ENCODE results near the gene C1RL.

The C1RL gene

DNA sequence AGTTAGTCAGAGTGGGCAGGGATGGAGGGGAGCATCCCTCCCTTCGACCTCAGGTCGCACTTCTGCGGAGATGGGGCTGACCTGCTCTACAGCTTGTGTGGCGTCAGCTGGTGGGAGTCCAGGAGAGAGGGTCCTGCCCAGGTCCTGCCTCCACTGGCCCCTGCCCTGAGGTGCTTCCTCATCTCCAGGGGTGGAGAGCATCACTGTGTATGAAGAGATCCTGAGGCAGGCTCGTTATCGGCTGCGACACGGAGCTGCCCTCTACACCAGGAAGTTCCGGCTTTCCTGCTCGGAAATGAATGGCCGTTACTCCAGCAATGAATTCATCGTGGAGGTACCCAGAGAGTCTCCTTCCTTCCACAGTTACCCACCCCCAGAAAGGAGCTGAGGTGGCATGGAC lies 41.3 kb upstream of the C1RL start:
- Histone ChIP-seq H3K9me3 (ENCODE audit: control insufficient read depth, low read length) (no peaks in the 10 kb centered on the region), H3K36me3 (ENCODE audit: control insufficient read depth, insufficient read depth, low read length) (no peaks in the 10 kb centered on the region), H3K4me3 (ENCODE audit: insufficient read depth, low read depth, low read length) (no peak overlapping the region), H3K4me1 (ENCODE audit: control insufficient read depth, insufficient read depth, low read length) (no peaks in the 10 kb centered on the region), H3K27me3 (ENCODE audit: control insufficient read depth, insufficient read depth, low read length, poor library complexity, severe bottlenecking) (no peaks in the 10 kb centered on the region), H3K27ac (ENCODE audit: insufficient read depth, low read depth, low read length, poor library complexity, severe bottlenecking) (no peak overlapping the region)
- 96 to 97% methylated on average over 12 of the region's 12 CpGs for WGBS, 2 experiments

DNA sequence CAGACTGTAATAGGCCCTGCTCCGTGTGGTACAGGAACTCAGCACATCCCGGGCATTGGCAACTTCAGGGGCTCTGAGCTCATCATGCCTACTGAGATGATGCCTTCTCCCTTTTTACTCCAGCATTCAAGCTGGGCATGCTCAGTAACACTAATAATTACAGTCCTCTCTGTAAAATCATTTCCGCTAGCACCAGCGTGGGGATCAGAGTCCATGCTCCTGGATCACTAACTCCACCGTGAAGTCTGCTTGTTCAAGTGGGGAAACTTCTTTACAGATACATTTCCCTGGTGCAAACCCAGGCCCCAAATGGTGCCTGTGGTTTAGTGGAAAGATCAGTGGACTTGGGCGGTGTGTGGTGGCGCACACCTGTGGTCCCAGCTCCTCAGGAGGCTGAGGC lies 37.9 kb upstream of the C1RL start:
- Histone ChIP-seq H3K9me3 (ENCODE audit: control insufficient read depth, low read length) (no peaks in the 10 kb centered on the region), H3K4me1 (ENCODE audit: control insufficient read depth, insufficient read depth, low read length) (no peaks in the 10 kb centered on the region), H3K27ac (ENCODE audit: insufficient read depth, low read depth, low read length, poor library complexity, severe bottlenecking) (no peak overlapping the region), H3K27me3 (ENCODE audit: control insufficient read depth, insufficient read depth, low read length, poor library complexity, severe bottlenecking) (no peaks in the 10 kb centered on the region), H3K4me3 (ENCODE audit: insufficient read depth, low read depth, low read length) (no peak overlapping the region), H3K36me3 (ENCODE audit: control insufficient read depth, insufficient read depth, low read length) (no peaks in the 10 kb centered on the region)
- WGBS, 2 experiments: 94 to 96% methylated on average over 7 of the region's 7 CpGs

DNA sequence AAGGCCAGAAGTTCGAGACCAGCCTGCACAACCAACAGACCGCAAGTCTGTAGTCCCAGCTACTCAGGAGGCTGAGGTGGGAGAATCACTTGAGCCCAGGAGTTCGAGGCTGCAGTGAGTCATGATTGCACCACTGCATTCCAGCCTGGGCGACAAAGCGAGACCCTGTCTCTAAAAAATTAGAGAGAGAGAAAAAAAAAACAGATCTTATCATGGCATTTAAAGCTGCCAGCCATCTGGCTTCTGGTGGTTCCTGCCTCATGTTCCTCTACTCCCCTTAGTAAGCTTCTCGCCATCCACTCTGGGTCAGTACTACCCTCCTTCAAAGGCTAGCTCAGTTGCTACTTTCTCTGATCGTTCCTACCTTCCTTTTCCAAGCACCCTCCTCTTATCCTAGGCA lies 37.2 kb upstream of the C1RL start:
- Histone ChIP-seq H3K9me3 (ENCODE audit: control insufficient read depth, low read length) (no peaks in the 10 kb centered on the region), H3K27ac (ENCODE audit: insufficient read depth, low read depth, low read length, poor library complexity, severe bottlenecking) (no peak overlapping the region), H3K27me3 (ENCODE audit: control insufficient read depth, insufficient read depth, low read length, poor library complexity, severe bottlenecking) (no peaks in the 10 kb centered on the region), H3K36me3 (ENCODE audit: control insufficient read depth, insufficient read depth, low read length) (no peaks in the 10 kb centered on the region), H3K4me1 (ENCODE audit: control insufficient read depth, insufficient read depth, low read length) (no peaks in the 10 kb centered on the region), H3K4me3 (ENCODE audit: insufficient read depth, low read depth, low read length) (no peak overlapping the region)
- 90 to 94% methylated on average over 7 of the region's 7 CpGs for WGBS, 2 experiments

DNA sequence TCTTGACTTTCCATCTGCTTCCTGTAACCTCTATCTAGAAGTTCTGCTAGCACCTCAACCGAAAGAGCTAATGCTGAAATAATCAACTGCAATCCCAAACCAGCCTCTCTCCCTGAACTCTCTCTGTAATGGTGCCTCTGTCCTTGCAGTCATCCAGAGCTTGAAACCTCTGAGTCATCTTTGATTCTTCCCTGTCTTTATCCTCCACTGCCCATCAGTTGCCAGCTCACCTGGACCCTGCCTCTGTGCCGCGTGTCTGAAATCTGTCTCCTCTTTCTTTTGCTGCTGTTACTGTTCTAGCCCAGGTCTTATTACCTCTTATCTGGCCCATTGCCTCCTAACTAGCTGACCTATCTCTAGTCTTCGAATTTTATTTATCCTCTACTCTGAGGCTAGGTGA lies 36.7 kb upstream of the C1RL start:
- no peak overlapping the region for H3K27ac ChIP-seq (ENCODE audit: insufficient read depth, low read depth, low read length, poor library complexity, severe bottlenecking)
- H3K27me3 ChIP-seq (ENCODE audit: control insufficient read depth, insufficient read depth, low read length, poor library complexity, severe bottlenecking): no peaks in the 10 kb centered on the region
- H3K4me1 ChIP-seq (ENCODE audit: control insufficient read depth, insufficient read depth, low read length): no peaks in the 10 kb centered on the region
- H3K4me3 ChIP-seq (ENCODE audit: insufficient read depth, low read depth, low read length): no peak overlapping the region
- 80 to 81% methylated on average over 4 of the region's 4 CpGs for WGBS, 2 experiments
- no peaks in the 10 kb centered on the region for H3K36me3 ChIP-seq (ENCODE audit: control insufficient read depth, insufficient read depth, low read length)
- no peaks in the 10 kb centered on the region for H3K9me3 ChIP-seq (ENCODE audit: control insufficient read depth, low read length)

DNA sequence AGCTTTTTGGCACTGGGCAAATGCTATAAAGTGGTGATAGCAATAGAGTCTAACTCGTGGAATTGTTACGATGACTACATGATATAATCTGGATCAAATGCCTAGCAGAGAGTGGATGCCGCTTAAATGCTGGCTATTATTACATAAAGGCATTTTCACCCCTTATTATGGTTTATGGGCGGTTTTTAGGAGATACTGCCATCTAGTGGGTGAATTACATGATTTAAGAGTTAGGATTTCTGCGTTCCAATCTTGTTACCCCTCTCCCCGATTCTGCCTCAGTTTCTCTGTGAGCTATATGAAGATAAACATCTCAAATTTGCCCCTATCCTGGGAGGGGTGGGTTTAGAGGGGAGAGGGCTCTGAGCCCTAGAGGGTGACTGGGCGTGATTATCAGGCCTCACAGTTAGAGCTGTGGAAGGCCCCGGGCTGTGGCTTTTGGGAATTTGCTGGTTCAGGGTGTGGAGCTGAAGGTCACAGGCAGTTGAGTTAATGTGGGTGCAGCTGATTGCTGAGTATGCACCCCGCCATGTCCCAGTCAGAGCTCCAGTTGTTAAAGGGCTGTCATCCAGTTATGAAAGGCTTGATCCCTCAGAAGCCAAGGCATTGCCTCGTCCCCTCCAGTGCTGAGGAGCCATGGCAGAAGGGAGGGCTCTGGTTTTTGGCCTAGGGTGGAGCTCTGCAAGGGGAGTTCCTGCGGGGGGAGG lies 35.6 kb upstream of the C1RL start:
- Histone ChIP-seq H3K9me3 (ENCODE audit: control insufficient read depth, low read length) (no peaks in the 10 kb centered on the region), H3K4me1 (ENCODE audit: control insufficient read depth, insufficient read depth, low read length) (no peaks in the 10 kb centered on the region), H3K36me3 (ENCODE audit: control insufficient read depth, insufficient read depth, low read length) (no peaks in the 10 kb centered on the region), H3K27ac (ENCODE audit: insufficient read depth, low read depth, low read length, poor library complexity, severe bottlenecking) (no peak overlapping the region), H3K4me3 (ENCODE audit: insufficient read depth, low read depth, low read length) (no peak overlapping the region), H3K27me3 (ENCODE audit: control insufficient read depth, insufficient read depth, low read length, poor library complexity, severe bottlenecking) (no peaks in the 10 kb centered on the region)
- WGBS, 2 experiments: 73 to 78% methylated on average over 11 of the region's 11 CpGs

DNA sequence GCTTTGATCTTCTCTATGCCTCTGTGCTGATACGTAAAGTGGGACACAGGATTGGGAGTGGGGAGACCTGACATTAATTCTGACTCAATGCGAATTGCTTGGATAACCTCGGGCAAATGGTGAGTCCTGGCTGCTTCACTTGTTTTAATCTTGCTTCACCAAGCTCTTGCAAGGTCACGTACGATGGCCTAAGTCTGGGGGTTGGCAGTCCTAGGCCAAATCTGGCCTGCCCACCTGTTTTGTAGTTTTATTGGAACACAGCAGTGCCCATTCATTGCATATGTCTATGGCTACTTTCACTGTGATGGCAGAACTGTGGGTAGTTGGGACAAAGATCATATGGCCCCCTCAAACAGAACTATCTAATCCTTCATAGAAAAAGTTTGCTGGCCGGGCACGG lies 34.5 kb upstream of the C1RL start:
- Histone ChIP-seq H3K36me3 (ENCODE audit: control insufficient read depth, insufficient read depth, low read length) (no peaks in the 10 kb centered on the region), H3K27ac (ENCODE audit: insufficient read depth, low read depth, low read length, poor library complexity, severe bottlenecking) (no peak overlapping the region), H3K9me3 (ENCODE audit: control insufficient read depth, low read length) (no peaks in the 10 kb centered on the region), H3K27me3 (ENCODE audit: control insufficient read depth, insufficient read depth, low read length, poor library complexity, severe bottlenecking) (no peaks in the 10 kb centered on the region), H3K4me3 (ENCODE audit: insufficient read depth, low read depth, low read length) (no peak overlapping the region), H3K4me1 (ENCODE audit: control insufficient read depth, insufficient read depth, low read length) (no peaks in the 10 kb centered on the region)
- 93 to 97% methylated on average over 7 of the region's 7 CpGs for WGBS, 2 experiments

DNA sequence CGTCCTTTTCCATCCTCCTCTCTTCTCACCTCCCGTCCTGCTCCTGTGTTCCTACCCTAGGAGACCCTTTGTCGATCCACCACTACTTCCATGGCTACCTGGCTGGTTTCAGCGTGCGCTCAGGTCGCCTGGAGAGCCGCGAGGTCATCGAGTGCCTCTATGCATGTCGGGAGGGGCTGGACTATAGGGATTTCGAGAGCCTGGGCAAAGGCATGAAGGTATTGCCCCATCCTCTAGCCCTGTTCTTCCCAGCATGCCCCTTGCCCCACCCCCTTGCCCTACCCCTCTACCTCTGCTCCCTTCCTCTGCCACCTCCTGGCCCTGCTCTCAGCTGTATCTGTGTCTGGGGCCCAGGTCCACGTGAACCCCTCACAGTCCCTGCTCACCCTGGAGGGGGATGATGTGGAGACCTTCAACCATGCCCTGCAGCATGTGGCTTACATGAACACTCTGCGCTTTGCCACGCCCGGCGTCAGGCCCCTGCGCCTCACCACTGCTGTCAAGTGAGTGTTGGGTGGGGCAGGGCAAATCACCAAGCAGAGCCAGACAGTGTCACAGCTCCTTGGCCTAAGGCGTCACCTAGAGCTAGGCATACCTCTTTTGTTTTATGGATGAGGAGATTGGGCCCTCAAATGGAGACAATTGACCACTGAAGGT lies 33.9 kb upstream of the C1RL start:
- WGBS, 2 experiments: 93 to 94% methylated on average over 18 of the region's 18 CpGs
- Histone ChIP-seq H3K27me3 (ENCODE audit: control insufficient read depth, insufficient read depth, low read length, poor library complexity, severe bottlenecking) (no peaks in the 10 kb centered on the region), H3K9me3 (ENCODE audit: control insufficient read depth, low read length) (no peaks in the 10 kb centered on the region), H3K36me3 (ENCODE audit: control insufficient read depth, insufficient read depth, low read length) (no peaks in the 10 kb centered on the region), H3K4me1 (ENCODE audit: control insufficient read depth, insufficient read depth, low read length) (no peaks in the 10 kb centered on the region), H3K4me3 (ENCODE audit: insufficient read depth, low read depth, low read length) (no peak overlapping the region), H3K27ac (ENCODE audit: insufficient read depth, low read depth, low read length, poor library complexity, severe bottlenecking) (no peak overlapping the region)

DNA sequence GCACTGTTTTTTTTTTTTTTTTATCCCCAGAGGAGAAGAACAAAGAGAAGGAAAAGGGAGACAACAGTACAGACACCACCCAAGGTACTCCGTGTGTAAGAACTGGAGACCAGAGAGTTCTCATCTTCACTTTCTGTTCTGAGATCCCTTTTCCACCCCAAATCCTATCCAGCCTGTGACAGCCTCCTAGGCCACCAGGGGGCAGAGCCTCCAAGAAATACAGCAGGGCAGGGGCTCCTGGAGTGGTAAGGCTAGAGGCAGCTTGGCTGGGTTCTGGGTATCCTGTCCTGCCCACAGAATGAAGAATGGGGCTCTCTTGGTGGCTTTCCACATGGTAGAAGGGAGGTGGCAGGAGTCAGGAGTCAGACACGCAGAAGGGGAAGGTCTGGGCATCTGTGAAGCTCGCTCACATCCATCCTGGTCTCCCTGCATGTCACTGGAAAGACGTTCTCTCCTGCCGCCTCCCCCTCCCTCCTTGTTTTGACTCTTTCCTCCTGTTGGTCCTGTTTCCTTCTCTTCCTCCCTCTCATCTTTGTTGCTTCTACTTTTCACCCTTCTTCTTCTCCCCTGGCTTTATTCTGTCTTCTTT lies 33.1 kb upstream of the C1RL start:
- H3K27ac ChIP-seq (ENCODE audit: insufficient read depth, low read depth, low read length, poor library complexity, severe bottlenecking): no peak overlapping the region
- 56 to 71% methylated on average over 5 of the region's 5 CpGs for WGBS, 2 experiments
- no peaks in the 10 kb centered on the region for H3K27me3 ChIP-seq (ENCODE audit: control insufficient read depth, insufficient read depth, low read length, poor library complexity, severe bottlenecking)
- no peaks in the 10 kb centered on the region for H3K36me3 ChIP-seq (ENCODE audit: control insufficient read depth, insufficient read depth, low read length)
- no peaks in the 10 kb centered on the region for H3K9me3 ChIP-seq (ENCODE audit: control insufficient read depth, low read length)
- no peaks in the 10 kb centered on the region for H3K4me1 ChIP-seq (ENCODE audit: control insufficient read depth, insufficient read depth, low read length)
- H3K4me3 ChIP-seq (ENCODE audit: insufficient read depth, low read depth, low read length): no peak overlapping the region

DNA sequence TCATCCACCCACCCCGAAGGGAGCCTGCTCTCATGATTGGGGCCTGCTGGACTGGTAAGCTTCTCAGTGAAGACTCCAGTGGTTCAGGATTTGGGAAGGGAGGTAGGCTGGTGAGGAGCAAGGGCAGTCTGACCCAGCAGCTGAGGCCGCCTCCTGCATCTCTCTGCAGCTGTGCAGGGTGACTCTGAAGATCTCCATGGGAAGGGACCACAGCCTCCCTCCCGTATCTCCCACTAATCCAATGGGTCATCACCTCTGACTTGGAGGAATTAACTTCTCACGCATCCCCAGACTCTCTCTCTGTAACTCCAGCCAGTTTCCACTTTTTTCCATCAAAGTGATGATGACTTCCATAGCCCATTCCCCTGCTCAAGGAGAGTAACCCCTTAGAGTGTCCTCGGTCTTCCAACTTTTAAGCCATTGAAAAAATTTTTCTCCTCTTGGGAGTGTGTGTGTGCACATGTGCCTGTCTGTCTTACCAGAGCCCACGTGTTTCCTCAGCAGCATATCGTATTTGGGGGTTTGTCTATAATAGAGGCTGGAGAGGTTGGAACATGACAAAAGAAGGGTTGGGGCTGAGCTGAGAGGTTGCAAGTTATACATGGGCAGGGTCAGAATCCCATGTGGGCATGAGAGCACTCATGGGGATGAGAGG lies 32.5 kb upstream of the C1RL start:
- H3K4me1 ChIP-seq (ENCODE audit: control insufficient read depth, insufficient read depth, low read length): no peaks in the 10 kb centered on the region
- H3K27me3 ChIP-seq (ENCODE audit: control insufficient read depth, insufficient read depth, low read length, poor library complexity, severe bottlenecking): no peaks in the 10 kb centered on the region
- H3K36me3 ChIP-seq (ENCODE audit: control insufficient read depth, insufficient read depth, low read length): no peaks in the 10 kb centered on the region
- no peaks in the 10 kb centered on the region for H3K9me3 ChIP-seq (ENCODE audit: control insufficient read depth, low read length)
- 90 to 95% methylated on average over 7 of the region's 7 CpGs for WGBS, 2 experiments
- no peak overlapping the region for H3K27ac ChIP-seq (ENCODE audit: insufficient read depth, low read depth, low read length, poor library complexity, severe bottlenecking)
- no peak overlapping the region for H3K4me3 ChIP-seq (ENCODE audit: insufficient read depth, low read depth, low read length)

DNA sequence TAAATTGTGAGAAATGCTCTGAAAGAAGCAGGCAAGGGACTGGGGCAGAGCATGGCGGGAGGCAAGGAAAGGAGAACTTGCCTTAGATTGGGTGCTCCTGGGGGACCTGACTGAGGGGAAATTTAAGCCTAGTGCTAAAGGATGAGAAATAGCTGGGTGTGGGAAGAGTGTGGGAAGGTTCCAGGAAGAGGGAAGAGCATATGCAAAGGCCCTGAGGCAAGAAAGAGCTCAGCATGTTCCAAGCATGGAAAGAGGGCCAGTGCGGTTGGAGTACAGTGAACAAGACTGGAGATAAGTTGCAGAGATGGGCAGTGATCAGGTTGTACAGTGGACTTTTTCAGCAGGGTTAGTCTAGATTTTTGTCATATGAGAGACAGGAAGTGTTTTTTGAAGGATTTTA lies 30.2 kb upstream of the C1RL start:
- 96% methylated on average over 2 of the region's 2 CpGs for WGBS, 2 experiments
- Histone ChIP-seq H3K27ac (ENCODE audit: insufficient read depth, low read depth, low read length, poor library complexity, severe bottlenecking) (no peak overlapping the region), H3K4me1 (ENCODE audit: control insufficient read depth, insufficient read depth, low read length) (no peaks in the 10 kb centered on the region), H3K27me3 (ENCODE audit: control insufficient read depth, insufficient read depth, low read length, poor library complexity, severe bottlenecking) (no peaks in the 10 kb centered on the region), H3K36me3 (ENCODE audit: control insufficient read depth, insufficient read depth, low read length) (no peaks in the 10 kb centered on the region), H3K4me3 (ENCODE audit: insufficient read depth, low read depth, low read length) (no peak overlapping the region), H3K9me3 (ENCODE audit: control insufficient read depth, low read length) (no peaks in the 10 kb centered on the region)

All from ectodermal cell (in vitro differentiated cells).